CD4-positive, alpha-beta T cell treated with Interleukin-17A for 4 hours (primary cell): Measurements from ENCODE around the gene H1-8.
"Not testable (repeated sequence)": the region's sequence is repeated elsewhere in the genome, so short reads cannot be mapped to it uniquely, and the experiment has no call there.

Experiments
- DNase-seq: peaks from one replicate; pipeline ENCODE4 v3.0.0-alpha.2; 2020; ENCODE audit warnings: mixed read lengths

H1-8 gene

GRCh38 chr3:129515108-129515820, 27.7 kb upstream of the H1-8 start:
- DNase-seq = not testable (repeated sequence)

DNA sequence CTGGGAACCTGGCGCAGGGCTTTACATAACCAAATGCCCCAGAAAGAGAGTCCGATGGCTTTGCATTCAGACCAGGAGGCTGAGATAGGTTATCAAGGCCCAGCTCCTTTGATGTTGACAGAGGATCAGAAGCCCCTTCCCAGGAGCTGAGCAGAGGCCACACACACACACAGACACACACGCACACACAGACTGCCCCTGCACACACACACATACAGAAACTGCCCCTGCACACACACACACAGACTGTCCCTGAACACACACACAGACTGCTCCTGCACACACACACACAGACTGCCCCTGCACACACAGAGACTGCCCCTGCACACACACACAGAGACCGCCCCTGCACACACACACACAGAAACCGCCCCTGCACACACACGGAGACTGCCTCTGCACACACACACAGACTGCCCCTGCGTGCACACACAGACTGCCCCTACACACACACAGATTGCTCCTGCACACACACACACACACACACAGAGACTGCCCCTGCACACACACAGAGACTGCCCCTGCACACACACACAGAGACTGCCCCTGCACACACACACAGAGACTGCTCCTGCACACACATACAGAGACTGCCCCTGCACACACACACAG, 27.0 kb upstream of the H1-8 start:
- DNase-seq = not testable (repeated sequence)

- no peak for DNase-seq
Observed at GRCh38 chr3:129517516-129517915, 25.5 kb upstream of the H1-8 start.

- no peak for DNase-seq
Observed at GRCh38 chr3:129518038-129518561, 24.9 kb upstream of the H1-8 start.

GRCh38 chr3:129518581-129518980, 24.4 kb upstream of the H1-8 start:
- DNase-seq = no peak

- DNase-seq = no peak
Observed at GRCh38 chr3:129519449-129519848, 23.5 kb upstream of the H1-8 start.

DNA sequence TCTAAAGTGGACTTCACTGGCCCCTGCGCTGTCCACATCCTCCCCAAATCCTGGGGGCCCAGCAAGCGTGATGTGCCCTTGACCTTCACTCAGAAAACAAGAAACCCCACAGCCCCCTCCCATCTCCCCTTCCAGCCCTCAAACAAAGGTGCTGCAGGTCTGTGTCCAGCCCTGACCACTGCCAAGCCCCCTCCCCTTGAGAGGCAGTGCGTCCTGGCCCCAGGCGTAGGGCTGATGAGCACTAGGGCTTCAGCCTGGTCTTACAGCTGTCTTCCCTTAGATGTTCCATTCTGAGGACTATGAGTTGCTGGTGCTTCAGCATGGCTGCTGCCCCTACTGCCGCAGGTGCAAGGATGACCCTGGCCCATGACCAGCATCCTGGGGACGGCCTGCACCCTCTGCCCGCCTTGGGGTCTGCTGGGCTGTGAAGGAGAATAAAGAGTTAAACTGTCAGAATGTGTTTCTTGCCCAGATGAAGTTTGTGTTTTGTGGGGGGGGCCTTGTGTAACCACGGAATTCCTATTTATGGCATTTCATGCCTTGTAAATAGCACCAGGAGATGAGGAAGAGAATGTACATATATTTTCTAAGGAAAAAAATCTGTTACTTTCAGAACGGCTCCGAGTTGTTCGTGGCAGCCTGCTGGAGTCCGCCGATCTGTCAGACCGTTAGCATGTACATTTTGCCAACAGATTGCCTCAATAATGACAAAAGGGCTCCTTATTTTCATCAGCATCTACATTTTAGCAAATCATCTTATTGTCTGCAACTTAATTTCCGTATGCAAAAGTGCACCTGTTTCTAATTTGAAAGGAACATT, 22.9 kb upstream of the H1-8 start:
- DNase-seq = no peak

DNA sequence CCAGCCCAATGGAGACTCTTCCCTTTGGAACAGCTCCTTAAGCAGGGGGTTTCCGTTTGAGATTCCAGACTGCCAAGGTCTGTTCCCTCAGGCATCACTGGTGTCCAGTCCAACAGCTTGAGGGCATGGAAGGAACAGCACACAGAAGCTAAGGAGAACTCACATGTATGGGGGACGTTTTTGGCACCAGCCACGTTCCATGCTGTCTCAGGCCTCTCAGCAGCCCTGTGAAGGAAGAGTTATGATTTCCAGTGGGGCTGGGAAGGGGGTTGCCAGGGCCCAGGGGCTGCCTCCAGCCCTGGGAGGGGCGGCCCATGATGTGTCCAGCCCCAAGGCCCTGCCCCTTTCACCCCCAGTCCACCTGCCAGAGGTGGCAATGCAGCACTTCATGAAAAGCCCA, 22.0 kb upstream of the H1-8 start:
- DNase-seq = no peak

DNA sequence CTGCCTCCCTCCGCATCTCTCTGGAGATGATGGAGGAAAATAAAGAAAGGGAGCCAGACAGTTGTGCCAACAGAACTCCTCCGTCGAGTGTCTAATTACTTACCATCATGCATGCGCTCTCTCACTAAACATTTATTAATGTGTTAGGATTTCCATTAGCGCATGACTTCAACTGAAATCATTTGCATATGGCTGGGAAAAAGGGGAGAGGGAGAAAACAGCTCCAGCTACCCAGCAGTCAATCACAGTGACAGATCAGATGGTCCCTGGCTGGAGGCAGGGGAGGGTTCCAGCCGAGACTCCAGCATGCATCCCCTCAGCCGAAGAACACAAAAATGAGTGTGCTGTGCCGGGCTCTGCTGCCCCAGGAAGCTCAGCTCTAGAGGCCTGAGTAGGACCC, 21.4 kb upstream of the H1-8 start:
- DNase-seq = no peak

- DNase-seq = no peak
Observed at GRCh38 chr3:129522953-129523352, 20.0 kb upstream of the H1-8 start.

- no peak for DNase-seq
Observed at GRCh38 chr3:129524081-129524480, 18.9 kb upstream of the H1-8 start.

GRCh38 chr3:129525341-129525968, 17.5 kb upstream of the H1-8 start:
- DNase-seq = no peak

DNA sequence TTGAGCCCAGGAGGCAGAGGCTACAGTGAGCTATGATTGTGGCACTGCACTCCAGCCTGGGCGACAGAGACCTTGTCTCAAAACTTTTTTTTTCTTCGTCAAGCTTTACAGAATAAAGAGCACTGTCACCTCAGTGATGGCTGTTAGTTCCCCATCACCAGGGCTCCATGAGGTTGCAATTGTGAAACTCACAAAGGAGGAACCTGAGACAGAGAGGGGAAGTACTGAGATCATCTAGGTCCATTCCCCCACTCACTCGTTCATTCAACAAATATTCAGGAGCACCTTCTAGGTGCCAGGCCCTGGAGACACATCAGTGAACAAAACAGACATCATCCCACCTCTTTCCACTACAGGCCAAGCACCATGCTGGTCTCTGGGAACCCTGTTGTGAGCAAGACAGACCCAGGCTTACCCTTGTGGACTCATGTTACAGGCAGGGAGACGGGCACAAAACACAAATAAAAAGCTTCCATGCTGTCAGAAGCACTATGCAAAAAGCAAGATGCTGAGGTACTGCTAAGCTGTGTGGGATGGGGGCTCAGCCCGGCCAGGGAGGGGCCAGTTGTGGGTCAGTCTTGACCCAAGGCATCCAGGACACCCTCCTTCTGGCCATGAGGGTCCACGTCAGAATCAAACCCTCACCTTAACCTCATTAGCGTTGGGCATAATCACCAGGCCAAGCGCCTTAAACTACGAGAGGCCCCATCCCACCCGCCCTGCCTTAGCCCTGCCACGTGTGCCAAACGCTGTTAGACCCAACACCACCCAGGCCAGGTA, 16.7 kb upstream of the H1-8 start:
- no peak for DNase-seq

GRCh38 chr3:129527262-129527661, 15.7 kb upstream of the H1-8 start:
- DNase-seq = no peak

DNA sequence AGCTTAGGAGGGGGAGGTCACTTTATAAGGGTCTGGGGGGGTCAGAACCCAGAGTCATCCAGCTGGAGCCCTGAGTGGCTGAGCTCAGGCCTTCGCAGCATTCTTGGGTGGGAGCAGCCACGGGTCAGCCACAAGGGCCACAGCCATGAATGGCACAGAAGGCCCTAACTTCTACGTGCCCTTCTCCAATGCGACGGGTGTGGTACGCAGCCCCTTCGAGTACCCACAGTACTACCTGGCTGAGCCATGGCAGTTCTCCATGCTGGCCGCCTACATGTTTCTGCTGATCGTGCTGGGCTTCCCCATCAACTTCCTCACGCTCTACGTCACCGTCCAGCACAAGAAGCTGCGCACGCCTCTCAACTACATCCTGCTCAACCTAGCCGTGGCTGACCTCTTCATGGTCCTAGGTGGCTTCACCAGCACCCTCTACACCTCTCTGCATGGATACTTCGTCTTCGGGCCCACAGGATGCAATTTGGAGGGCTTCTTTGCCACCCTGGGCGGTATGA, 14.3 kb upstream of the H1-8 start, which contains the start of gene RHO:
Gene RHO (plus strand): TSS at position 51 of the 512 bp plus-strand sequence. CDS start 95 bp downstream, at position 146.
- no peak for DNase-seq

DNA sequence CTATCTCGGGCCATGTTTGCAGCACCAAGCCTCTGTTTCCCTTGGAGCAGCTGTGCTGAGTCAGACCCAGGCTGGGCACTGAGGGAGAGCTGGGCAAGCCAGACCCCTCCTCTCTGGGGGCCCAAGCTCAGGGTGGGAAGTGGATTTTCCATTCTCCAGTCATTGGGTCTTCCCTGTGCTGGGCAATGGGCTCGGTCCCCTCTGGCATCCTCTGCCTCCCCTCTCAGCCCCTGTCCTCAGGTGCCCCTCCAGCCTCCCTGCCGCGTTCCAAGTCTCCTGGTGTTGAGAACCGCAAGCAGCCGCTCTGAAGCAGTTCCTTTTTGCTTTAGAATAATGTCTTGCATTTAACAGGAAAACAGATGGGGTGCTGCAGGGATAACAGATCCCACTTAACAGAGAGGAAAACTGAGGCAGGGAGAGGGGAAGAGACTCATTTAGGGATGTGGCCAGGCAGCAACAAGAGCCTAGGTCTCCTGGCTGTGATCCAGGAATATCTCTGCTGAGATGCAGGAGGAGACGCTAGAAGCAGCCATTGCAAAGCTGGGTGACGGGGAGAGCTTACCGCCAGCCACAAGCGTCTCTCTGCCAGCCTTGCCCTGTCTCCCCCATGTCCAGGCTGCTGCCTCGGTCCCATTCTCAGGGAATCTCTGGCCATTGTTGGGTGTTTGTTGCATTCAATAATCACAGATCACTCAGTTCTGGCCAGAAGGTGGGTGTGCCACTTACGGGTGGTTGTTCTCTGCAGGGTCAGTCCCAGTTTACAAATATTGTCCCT, 13.4 kb upstream of the H1-8 start:
- no peak for DNase-seq

GRCh38 chr3:129530251-129530791, 12.7 kb upstream of the H1-8 start:
- no peak for DNase-seq

DNA sequence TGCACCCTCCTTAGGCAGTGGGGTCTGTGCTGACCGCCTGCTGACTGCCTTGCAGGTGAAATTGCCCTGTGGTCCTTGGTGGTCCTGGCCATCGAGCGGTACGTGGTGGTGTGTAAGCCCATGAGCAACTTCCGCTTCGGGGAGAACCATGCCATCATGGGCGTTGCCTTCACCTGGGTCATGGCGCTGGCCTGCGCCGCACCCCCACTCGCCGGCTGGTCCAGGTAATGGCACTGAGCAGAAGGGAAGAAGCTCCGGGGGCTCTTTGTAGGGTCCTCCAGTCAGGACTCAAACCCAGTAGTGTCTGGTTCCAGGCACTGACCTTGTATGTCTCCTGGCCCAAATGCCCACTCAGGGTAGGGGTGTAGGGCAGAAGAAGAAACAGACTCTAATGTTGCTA, 12.2 kb upstream of the H1-8 start:
- DNase-seq = no peak

GRCh38 chr3:129531699-129532098, 11.3 kb upstream of the H1-8 start:
- DNase-seq = no peak

GRCh38 chr3:129532261-129532660, 10.7 kb upstream of the H1-8 start:
- no peak for DNase-seq

- no peak for DNase-seq
Observed at GRCh38 chr3:129533406-129533805, 9.6 kb upstream of the H1-8 start.
